Keratinocyte (primary cell): Measurements from ENCODE around the gene UCK2.

Experiments
- EZH2 ChIP-seq: IDR thresholded peaks from one replicate; pipeline ENCODE4 v1.6.1; 2012; ENCODE audit warnings: inconsistent platforms, mild to moderate bottlenecking, low read length, moderate library complexity
- TF ChIP-seq, protein P1 (sequence below), 3 experiments: IDR thresholded peaks in 1 of 3; conservative IDR thresholded peaks in 1 of 3; optimal IDR thresholded peaks in 1 of 3; 2 replicates in 2 of 3; 3 replicates in 1 of 3; pipeline versions ENCODE3 to v1.5.1; 2011; ENCODE audit warnings: low read length in 3 of 3, mild to moderate bottlenecking in 3 of 3, moderate library complexity in 2 of 3, control low read depth in 1 of 3, inconsistent platforms in 1 of 3; ENCODE audit not compliant: insufficient read depth in 2 of 3; ENCODE audit errors: extremely low read depth in 1 of 3

DNA sequence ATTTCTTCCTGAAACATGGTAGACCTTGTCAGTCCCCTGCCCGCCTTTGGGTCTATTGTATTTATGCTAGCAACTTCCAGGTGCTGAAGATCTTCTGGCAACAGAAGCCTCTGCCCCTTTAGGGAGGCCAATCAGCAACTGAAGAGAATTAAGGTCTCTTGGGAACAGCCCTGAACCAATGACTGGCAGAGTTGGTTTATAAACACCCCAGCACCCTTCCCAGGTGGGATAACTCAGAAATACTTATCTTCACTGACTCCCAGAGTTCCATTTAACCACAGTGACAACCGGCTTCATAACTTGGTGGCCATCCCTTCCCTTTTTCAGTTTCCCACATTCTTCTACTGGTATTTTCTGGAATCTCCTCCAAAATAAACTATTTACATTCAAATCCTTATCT is 31.5 kb upstream of the UCK2 start:
- TF ChIP-seq EZH2 = no peak
- TF ChIP-seq, protein P1, sequence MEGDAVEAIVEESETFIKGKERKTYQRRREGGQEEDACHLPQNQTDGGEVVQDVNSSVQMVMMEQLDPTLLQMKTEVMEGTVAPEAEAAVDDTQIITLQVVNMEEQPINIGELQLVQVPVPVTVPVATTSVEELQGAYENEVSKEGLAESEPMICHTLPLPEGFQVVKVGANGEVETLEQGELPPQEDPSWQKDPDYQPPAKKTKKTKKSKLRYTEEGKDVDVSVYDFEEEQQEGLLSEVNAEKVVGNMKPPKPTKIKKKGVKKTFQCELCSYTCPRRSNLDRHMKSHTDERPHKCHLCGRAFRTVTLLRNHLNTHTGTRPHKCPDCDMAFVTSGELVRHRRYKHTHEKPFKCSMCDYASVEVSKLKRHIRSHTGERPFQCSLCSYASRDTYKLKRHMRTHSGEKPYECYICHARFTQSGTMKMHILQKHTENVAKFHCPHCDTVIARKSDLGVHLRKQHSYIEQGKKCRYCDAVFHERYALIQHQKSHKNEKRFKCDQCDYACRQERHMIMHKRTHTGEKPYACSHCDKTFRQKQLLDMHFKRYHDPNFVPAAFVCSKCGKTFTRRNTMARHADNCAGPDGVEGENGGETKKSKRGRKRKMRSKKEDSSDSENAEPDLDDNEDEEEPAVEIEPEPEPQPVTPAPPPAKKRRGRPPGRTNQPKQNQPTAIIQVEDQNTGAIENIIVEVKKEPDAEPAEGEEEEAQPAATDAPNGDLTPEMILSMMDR (optimal IDR thresholded peaks at IDR 0.05 in 1 of 3, IDR thresholded peaks at IDR 0.05 in 1 of 3, conservative IDR thresholded peaks at IDR 0.05 in 1 of 3; ENCODE audit: extremely low read depth in 1 of 3, insufficient read depth in 2 of 3, low read length in 3 of 3) = no peak
